ENCODE data around the gene TEX30.

TEX30 gene

GRCh38 chr13:102758842-102759241 is 14.7 kb downstream of the TEX30 start:
- H3K79me2 ChIP-seq (ENCODE audit: insufficient read depth, low read length): no peaks in the 10 kb centered on the region
- H3K9ac ChIP-seq (ENCODE audit: low read depth, low read length, poor library complexity, severe bottlenecking): no peak overlapping the region
- H4K20me1 ChIP-seq (ENCODE audit: insufficient read depth, low read length, poor library complexity, severe bottlenecking): no peaks in the 10 kb centered on the region
- no peaks in the 10 kb centered on the region for H3K9me2 ChIP-seq (replicated peaks; ENCODE audit: low read depth, low read length)
- no peak overlapping the region for H2AFZ ChIP-seq (ENCODE audit: low read length)
- no peaks in the 10 kb centered on the region for H3K36me3 ChIP-seq (ENCODE audit: insufficient read depth, low read length)
- no peak overlapping the region for H3K4me3 ChIP-seq (ENCODE audit: low read length, poor library complexity, severe bottlenecking)
- TF ChIP-seq, protein P1, sequence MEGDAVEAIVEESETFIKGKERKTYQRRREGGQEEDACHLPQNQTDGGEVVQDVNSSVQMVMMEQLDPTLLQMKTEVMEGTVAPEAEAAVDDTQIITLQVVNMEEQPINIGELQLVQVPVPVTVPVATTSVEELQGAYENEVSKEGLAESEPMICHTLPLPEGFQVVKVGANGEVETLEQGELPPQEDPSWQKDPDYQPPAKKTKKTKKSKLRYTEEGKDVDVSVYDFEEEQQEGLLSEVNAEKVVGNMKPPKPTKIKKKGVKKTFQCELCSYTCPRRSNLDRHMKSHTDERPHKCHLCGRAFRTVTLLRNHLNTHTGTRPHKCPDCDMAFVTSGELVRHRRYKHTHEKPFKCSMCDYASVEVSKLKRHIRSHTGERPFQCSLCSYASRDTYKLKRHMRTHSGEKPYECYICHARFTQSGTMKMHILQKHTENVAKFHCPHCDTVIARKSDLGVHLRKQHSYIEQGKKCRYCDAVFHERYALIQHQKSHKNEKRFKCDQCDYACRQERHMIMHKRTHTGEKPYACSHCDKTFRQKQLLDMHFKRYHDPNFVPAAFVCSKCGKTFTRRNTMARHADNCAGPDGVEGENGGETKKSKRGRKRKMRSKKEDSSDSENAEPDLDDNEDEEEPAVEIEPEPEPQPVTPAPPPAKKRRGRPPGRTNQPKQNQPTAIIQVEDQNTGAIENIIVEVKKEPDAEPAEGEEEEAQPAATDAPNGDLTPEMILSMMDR (conservative IDR thresholded peaks at IDR 0.05; ENCODE audit: low read length): no peak
- no peak for TF ChIP-seq EZH2phosphoT487 (IDR thresholded peaks at IDR 0.05; ENCODE audit: borderline replicate concordance)
- no peaks in the 10 kb centered on the region for H3F3A ChIP-seq (ENCODE audit: low read depth)
- no peaks in the 10 kb centered on the region for H3K4me1 ChIP-seq (ENCODE audit: insufficient read depth, low read length, poor library complexity, severe bottlenecking)
- H3K9me3 ChIP-seq (ENCODE audit: insufficient read depth, low read depth, low read length): no peaks in the 10 kb centered on the region
- no peaks in the 10 kb centered on the region for H3K27me3 ChIP-seq (ENCODE audit: insufficient read depth, low read length, poor library complexity, severe bottlenecking)
- no peak overlapping the region for H3K4me2 ChIP-seq (ENCODE audit: low read depth, low read length, poor library complexity, severe bottlenecking)

- Histone ChIP-seq H3F3A (ENCODE audit: low read depth) (no peaks in the 10 kb centered on the region), H3K9me3 (ENCODE audit: insufficient read depth, low read depth, low read length) (no peaks in the 10 kb centered on the region), H3K9ac (ENCODE audit: low read depth, low read length, poor library complexity, severe bottlenecking) (no peak overlapping the region), H3K36me3 (ENCODE audit: insufficient read depth, low read length) (no peaks in the 10 kb centered on the region), H2AFZ (ENCODE audit: low read length) (no peak overlapping the region), H3K4me2 (ENCODE audit: low read depth, low read length, poor library complexity, severe bottlenecking) (no peak overlapping the region), H3K79me2 (ENCODE audit: insufficient read depth, low read length) (no peaks in the 10 kb centered on the region), H3K9me2 (replicated peaks; ENCODE audit: low read depth, low read length) (no peaks in the 10 kb centered on the region), H4K20me1 (ENCODE audit: insufficient read depth, low read length, poor library complexity, severe bottlenecking) (no peaks in the 10 kb centered on the region), H3K4me1 (ENCODE audit: insufficient read depth, low read length, poor library complexity, severe bottlenecking) (no peaks in the 10 kb centered on the region), H3K27me3 (ENCODE audit: insufficient read depth, low read length, poor library complexity, severe bottlenecking) (no peaks in the 10 kb centered on the region), H3K4me3 (ENCODE audit: low read length, poor library complexity, severe bottlenecking) (no peak overlapping the region)
- TF ChIP-seq, protein P1 (conservative IDR thresholded peaks at IDR 0.05; ENCODE audit: low read length): no peak
- TF ChIP-seq EZH2phosphoT487 (IDR thresholded peaks at IDR 0.05; ENCODE audit: borderline replicate concordance): no peak
Observed at GRCh38 chr13:102757006-102757405, 16.6 kb downstream of the TEX30 start.

DNA sequence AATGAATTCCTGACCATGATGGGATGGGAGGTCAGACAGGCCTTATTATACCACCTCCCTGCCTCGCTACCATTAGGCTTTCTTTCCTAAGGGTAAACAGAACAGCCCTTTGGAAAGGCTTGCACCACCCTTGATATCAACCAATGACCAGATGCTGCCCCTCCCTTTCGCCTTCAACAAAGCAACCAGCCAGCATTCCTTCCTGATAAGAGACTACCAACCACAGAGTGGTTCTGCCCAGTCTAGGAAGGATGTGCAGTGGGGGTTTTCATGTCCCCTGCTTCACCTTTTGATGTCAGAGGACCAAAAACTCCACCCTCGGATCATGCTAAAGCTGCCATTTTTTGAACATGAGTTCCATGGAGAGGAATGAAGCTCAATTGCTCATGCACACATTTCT is 21.7 kb downstream of the TEX30 start:
- Histone ChIP-seq H3K36me3 (ENCODE audit: insufficient read depth, low read length) (no peaks in the 10 kb centered on the region), H3K9ac (ENCODE audit: low read depth, low read length, poor library complexity, severe bottlenecking) (no peak overlapping the region), H3K27me3 (ENCODE audit: insufficient read depth, low read length, poor library complexity, severe bottlenecking) (no peaks in the 10 kb centered on the region), H3K9me3 (ENCODE audit: insufficient read depth, low read depth, low read length) (no peaks in the 10 kb centered on the region), H3K9me2 (replicated peaks; ENCODE audit: low read depth, low read length) (no peaks in the 10 kb centered on the region), H3K4me3 (ENCODE audit: low read length, poor library complexity, severe bottlenecking) (no peak overlapping the region), H3K79me2 (ENCODE audit: insufficient read depth, low read length) (no peaks in the 10 kb centered on the region), H4K20me1 (ENCODE audit: insufficient read depth, low read length, poor library complexity, severe bottlenecking) (no peaks in the 10 kb centered on the region), H2AFZ (ENCODE audit: low read length) (no peak overlapping the region), H3K4me1 (ENCODE audit: insufficient read depth, low read length, poor library complexity, severe bottlenecking) (peaks cover 6% of the 10 kb centered on the region), H3K4me2 (ENCODE audit: low read depth, low read length, poor library complexity, severe bottlenecking) (no peak overlapping the region), H3F3A (ENCODE audit: low read depth) (no peaks in the 10 kb centered on the region)
- TF ChIP-seq EZH2phosphoT487 (IDR thresholded peaks at IDR 0.05; ENCODE audit: borderline replicate concordance): no peak
- TF ChIP-seq, protein P1 (conservative IDR thresholded peaks at IDR 0.05; ENCODE audit: low read length): no peak

All from Loucy (cell line).